Measurements from ENCODE around the gene KRTAP10-11.
"Not testable (repeated sequence)": the region's sequence is repeated elsewhere in the genome, so short reads cannot be mapped to it uniquely, and the experiment has no call there.

Gene KRTAP10-11

DNA sequence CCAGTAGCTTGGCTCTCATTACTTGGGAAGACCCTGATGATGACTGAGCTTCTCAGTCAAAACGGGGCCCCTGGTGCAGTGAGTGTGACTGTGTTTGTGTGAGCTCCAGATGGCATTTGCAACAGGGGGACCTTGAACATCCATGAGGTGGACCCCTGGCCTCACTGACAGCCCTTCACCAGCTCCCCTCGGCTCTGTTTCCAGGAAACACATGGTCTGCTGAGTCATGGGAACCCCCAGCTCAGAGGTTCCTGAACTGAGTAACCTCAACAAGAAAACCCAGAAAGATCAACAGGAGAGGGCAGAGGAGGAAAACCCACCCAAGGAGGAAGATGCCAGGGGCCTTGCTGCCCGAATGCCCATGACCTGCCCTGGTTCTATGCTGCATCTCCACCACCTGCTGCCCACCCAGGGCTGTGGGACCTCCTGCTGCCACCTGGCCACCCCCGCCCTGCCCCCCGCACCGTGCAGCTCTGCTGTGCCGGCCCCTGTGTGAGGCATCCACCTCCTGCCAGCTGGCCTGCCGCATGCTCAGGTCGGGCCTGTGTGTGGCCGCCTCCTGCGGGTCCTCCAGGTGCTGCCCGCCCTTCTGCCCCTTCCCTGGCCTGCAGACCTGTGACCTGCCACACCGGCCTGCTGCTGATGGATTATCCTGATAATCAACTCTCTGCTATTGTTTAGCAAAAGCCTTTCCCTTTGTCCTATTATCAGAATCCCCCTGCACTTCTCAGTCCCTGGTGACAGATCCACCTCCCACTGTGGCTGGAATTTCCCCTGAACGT, 40.0 kb downstream of the KRTAP10-11 start:
- H3K4me3 ChIP-seq (ENCODE audit: low read depth, low read length) = no peak overlapping the region
- DNase-seq (ENCODE audit: low read depth) = no peak
- TF ChIP-seq, protein P1, sequence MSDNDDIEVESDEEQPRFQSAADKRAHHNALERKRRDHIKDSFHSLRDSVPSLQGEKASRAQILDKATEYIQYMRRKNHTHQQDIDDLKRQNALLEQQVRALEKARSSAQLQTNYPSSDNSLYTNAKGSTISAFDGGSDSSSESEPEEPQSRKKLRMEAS (IDR thresholded peaks at IDR 0.05; ENCODE audit: low read depth, low read length) = no peak
- TF ChIP-seq, protein P2, sequence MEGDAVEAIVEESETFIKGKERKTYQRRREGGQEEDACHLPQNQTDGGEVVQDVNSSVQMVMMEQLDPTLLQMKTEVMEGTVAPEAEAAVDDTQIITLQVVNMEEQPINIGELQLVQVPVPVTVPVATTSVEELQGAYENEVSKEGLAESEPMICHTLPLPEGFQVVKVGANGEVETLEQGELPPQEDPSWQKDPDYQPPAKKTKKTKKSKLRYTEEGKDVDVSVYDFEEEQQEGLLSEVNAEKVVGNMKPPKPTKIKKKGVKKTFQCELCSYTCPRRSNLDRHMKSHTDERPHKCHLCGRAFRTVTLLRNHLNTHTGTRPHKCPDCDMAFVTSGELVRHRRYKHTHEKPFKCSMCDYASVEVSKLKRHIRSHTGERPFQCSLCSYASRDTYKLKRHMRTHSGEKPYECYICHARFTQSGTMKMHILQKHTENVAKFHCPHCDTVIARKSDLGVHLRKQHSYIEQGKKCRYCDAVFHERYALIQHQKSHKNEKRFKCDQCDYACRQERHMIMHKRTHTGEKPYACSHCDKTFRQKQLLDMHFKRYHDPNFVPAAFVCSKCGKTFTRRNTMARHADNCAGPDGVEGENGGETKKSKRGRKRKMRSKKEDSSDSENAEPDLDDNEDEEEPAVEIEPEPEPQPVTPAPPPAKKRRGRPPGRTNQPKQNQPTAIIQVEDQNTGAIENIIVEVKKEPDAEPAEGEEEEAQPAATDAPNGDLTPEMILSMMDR (IDR thresholded peaks at IDR 0.05; ENCODE audit: low read depth, low read length) = no peak
- TF ChIP-seq MYC (IDR thresholded peaks at IDR 0.05; ENCODE audit: low read depth, low read length) = no peak
- TF ChIP-seq POLR2A (IDR thresholded peaks at IDR 0.05; ENCODE audit: extremely low read depth, insufficient read length) = no peak

DNA sequence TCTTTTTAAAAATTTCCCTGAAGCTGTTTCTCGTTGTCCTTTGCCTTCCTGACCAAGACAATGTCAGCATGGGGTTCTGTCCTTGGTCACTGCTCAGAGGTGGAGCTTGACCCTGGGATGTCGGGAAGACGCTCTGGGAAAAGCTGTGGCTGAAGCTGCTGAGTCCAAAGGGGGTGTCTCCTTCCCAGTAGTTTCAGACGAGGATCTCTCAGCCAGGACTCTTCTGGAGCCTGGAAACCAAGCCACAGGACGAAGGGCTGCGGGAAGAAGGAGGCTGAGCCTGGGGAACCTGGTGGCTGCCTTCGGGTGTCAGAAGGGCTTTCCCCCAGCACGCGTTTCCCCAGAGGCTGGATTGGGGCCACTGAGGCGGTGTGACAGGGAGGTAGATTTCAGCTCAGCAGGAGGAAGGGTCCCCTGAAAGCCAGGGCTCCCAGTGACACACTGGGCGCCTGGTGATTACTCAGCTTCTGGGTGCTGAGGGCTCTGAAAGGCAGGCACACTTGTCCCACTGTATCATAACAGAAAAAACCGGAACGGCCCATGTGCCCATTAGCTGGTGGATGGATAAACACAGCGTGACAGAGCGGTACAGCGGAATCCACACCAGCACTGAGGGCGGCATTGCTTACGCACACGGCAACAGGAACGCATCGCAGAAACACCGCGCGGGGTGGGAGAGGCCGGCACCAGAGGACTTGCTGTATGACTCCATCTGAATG, 40.8 kb downstream of the KRTAP10-11 start:
- TF ChIP-seq MYC (IDR thresholded peaks at IDR 0.05; ENCODE audit: low read depth, low read length) (no peak), POLR2A (IDR thresholded peaks at IDR 0.05; ENCODE audit: extremely low read depth, insufficient read length) (no peak)
- TF ChIP-seq, protein P2 (IDR thresholded peaks at IDR 0.05; ENCODE audit: low read depth, low read length) = no peak
- no peak overlapping the region for H3K4me3 ChIP-seq (ENCODE audit: low read depth, low read length)
- no peak for DNase-seq (ENCODE audit: low read depth)

DNA sequence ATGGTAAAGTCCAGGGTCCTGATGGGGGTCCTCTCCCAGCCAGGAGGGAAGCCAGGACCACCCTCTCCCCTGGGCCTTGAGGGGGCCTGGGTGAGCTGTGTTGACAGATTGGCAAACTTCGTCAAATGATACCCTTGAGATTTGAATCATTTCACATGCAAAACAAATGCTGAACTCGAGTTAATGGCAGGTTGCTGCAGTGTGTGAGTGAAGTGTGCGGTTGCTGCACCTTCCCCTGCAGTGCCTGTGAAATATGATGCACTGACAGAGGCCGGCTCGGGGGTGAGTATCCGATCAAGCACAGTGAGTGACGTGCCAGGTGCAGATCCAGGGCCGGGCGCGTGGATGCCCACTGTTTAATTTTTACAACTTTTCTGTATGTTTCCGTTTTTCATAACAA, 41.5 kb downstream of the KRTAP10-11 start:
- no peak for DNase-seq (ENCODE audit: low read depth)
- H3K4me3 ChIP-seq (ENCODE audit: low read depth, low read length) = no peak overlapping the region
- TF ChIP-seq, protein P1 (IDR thresholded peaks at IDR 0.05; ENCODE audit: low read depth, low read length) = no peak
- TF ChIP-seq MYC (IDR thresholded peaks at IDR 0.05; ENCODE audit: low read depth, low read length) = no peak

DNA sequence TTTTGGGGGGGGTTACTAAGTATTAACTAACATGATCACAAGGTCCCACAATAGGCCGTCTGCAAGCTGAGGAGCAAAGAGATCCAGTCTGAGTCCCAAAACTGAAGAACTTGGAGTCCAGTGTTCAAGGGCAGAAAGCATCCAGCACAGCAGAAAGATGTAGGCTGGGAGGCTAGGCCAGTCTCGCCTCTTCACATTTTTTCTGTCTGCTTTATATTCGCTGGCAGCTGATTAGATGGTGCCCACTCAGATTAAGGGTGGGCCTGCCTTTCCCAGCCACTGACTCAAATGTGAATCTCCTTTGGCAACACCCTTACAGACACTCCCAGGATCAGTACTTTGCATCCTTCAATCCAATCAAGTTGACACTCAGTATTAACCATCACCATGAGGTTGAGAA, 43.5 kb downstream of the KRTAP10-11 start:
- DNase-seq (ENCODE audit: low read depth); H3K4me3 ChIP-seq (ENCODE audit: low read depth, low read length): not testable (repeated sequence)

DNA sequence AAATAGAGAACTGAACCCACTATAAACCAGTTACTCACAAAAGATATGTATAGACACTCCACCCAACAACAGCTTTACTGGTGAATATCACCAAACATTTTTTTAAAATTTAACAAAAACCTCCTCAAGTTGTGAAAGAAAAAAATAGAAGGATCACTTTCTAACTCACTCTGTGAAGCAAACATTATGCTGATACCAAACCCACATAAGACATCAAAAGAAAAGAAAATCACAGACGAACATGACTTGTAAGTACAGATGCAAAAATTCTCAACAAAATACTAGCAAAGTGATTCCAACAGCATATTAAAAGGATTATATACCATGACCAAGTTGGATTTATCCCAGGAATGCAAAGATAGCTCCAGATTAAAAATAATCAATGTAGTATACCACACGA, 45.5 kb downstream of the KRTAP10-11 start:
- no peak for TF ChIP-seq MYC (IDR thresholded peaks at IDR 0.05; ENCODE audit: low read depth, low read length)
- TF ChIP-seq, protein P1 (IDR thresholded peaks at IDR 0.05; ENCODE audit: low read depth, low read length) = no peak
- TF ChIP-seq, protein P2 (IDR thresholded peaks at IDR 0.05; ENCODE audit: low read depth, low read length) = no peak
- no peak for TF ChIP-seq POLR2A (IDR thresholded peaks at IDR 0.05; ENCODE audit: extremely low read depth, insufficient read length)
- H3K4me3 ChIP-seq (ENCODE audit: low read depth, low read length) = no peak overlapping the region
- no peak for DNase-seq (ENCODE audit: low read depth)

DNA sequence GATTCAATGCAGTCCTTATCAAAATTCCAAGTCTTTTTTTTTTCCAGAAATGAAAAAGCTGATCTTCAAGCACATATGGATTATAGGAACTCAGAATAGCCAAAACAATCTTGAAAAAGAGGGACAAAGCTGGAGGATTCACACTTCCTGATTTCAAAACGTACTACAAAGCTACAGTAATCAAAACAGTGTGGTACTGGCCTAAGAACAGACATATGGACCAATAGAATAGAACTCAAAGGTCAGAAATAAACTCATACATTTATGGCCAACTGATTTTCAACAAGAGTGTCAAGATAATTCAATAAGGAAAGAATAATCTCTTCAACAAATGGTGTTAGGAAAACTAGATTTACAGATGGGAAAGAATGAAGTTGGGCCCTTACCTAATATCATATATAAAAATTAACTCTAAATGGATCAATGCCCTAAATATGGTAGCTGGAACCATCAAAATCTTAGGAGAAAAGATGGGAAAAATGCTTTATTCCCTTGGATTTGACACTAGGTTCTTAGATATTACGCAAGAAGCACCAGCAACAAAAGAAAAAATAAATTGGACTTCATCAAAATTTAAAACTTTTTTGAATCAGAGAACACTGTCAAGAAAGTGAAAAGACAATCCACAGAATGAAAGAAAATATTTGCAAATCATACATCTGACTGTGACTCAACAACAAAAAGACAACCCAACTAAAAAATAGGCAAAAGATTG, 46.7 kb downstream of the KRTAP10-11 start:
- TF ChIP-seq POLR2A (IDR thresholded peaks at IDR 0.05; ENCODE audit: extremely low read depth, insufficient read length) (no peak), MYC (IDR thresholded peaks at IDR 0.05; ENCODE audit: low read depth, low read length) (no peak)
- TF ChIP-seq, protein P1 (IDR thresholded peaks at IDR 0.05; ENCODE audit: low read depth, low read length) = no peak
- TF ChIP-seq, protein P2 (IDR thresholded peaks at IDR 0.05; ENCODE audit: low read depth, low read length) = no peak
- no peak for DNase-seq (ENCODE audit: low read depth)
- H3K4me3 ChIP-seq (ENCODE audit: low read depth, low read length) = no peak overlapping the region
